NCI-H774 (cell line): Measurements from ENCODE around the gene ZNF841.
"Not testable (repeated sequence)": the region's sequence is repeated elsewhere in the genome, so short reads cannot be mapped to it uniquely, and the experiment has no call there.

Source experiments
- DNase-seq: peaks from one replicate; lab custom pipeline; 2025; lab: John Stamatoyannopoulos, UW

ZNF841 gene

DNA sequence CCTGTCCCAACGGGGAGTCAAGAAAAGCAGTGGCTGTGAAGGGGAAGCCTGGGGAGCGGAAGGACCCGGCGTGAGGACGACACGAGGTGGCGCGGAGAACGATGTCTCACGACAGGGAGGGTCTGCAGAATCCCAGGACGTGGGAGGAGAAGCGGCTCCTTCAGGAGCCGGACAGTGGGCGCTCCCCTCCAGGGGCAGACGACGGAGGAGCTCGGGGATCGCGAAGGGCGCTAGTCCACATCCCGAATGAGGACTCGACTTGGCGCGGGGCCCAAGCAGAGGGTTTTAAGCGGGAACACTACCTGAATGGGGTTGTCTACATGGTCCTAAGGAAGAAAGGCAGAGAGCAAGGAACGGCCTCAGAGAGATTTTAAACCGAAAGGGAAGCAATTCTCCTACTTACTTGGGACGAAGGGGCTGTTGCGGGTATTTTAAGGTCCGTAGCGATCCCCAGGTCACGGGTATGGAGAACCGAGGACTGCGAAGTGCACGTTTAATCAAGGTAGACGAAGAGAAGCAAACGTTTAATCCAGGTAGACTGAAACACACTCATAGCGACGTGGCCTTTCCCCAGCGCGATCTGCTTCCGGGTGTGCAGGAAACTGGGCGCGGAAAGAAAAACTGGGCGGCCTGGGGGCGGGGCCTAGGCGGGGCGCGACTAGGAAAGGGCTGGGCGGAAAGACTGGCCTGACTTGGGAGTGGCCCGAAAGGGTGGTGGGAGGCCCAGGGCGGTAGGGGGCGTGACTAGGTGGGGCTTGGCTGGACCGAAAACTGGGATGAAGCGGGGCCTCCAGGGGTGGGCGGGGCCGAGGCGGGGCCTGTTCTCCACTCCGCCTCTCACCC lies at the start of gene ZNF841:
ZNF841 (minus strand) TSS at position 594 of the 843 bp plus-strand sequence. CDS start 10,964 bp downstream, outside the sequence.
- peak; percentile 87 for DNase-seq

DNA sequence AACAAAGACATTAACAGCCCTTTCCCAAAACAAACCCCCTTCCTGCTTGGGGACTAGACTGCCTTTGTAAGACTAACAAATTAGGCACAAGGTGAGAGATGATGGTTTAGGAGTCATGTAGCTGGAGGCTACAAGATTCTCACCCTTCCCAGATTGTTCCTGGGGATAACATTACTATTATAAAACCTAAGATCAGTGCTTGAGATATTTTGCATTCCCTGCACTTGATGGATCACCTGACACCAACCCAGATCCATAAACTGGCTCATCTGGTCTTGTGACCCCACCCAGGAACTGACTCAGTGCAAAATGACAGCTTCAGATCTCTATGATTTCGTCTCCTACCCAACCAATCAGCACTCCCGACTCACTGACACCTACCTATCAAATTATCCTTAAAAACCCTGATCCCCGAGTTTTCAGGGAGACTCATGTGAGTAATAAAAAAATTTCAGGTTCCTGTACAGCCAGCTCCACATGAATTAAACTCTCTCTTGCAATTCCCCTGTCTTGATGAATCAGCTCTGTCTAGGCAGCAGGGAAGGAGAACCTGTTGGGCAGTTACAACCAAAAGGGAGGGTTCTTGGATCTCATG lies 46.5 kb upstream of the ZNF841 start:
- DNase-seq, result no peak

DNA sequence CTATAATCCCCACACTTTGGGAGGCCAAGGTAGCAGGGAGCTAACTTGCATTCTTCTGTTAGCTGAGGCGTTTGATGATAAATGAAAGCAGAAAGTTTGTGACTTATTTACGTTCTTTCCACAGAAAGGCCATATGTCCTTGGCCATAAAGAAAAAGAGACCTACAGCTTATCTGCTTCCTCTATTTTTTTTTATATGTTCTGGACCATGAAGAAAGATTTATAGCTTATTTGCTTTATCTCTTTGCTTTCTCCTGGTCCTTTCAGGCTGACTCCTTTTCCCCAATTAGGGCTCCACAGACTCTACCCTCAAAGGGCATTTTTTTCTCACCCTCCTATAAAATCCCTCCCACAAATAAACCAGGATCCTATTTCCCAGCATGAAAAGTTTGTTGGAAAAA lies 45.6 kb upstream of the ZNF841 start:
- no peak for DNase-seq

DNA sequence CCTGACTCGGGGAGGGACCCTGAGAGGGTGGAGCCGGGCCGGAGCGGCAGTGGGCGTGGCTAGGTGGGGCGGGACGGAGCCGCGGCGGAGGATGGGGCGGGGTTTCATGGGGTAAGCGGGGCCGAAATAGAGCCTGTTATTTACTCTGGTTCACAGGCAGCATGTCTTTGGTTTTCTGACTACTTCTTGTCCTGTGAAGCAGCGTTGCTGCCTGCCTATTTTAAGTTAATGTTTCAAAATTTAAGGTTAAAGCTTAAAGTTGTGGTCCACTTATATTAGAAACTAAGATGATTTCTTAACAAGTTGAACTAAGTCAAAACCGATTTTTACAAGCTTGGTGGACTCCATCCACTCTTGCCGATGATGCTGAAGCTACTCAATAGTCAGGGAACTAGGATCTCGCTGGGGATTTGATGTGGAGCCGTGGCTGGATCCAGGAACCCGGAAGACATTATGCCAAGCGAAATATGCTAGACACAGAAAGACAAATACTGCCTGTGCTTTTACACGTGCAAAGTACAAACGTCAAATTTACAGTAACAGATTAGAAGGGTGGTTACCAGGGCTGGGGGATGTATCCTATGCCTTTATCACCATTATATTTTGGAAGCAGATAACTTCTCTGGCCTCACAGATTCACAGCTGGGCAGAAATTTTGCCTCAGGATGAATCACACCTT lies 44.6 kb upstream of the ZNF841 start:
- peak; percentile 32 for DNase-seq

- DNase-seq, result peak; percentile 94
Measured at GRCh38 chr19:52139252-52140031, 43.9 kb upstream of the ZNF841 start, which contains the start of gene ZNF616. Gene ZNF616, minus strand, starts transcription at chr19:52139938. Its CDS starts 9,426 bp downstream, at chr19:52130512.

DNA sequence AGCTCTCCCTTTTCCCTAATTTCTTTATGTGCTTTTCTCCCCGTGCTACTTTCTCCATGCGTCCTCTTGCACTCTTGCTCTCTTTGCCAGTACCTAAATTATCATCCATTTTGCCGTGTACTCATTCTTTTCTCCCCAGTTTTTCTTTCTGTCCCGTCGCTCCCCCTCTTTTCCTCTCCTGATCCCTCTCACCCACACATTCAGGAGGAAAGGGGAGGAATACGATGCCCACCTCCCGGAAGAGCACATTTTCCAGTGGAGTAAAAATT lies 43.4 kb upstream of the ZNF841 start:
- DNase-seq, result no peak

- DNase-seq, result peak; percentile 13
Measured at GRCh38 chr19:52138278-52138982, 42.9 kb upstream of the ZNF841 start.

DNA sequence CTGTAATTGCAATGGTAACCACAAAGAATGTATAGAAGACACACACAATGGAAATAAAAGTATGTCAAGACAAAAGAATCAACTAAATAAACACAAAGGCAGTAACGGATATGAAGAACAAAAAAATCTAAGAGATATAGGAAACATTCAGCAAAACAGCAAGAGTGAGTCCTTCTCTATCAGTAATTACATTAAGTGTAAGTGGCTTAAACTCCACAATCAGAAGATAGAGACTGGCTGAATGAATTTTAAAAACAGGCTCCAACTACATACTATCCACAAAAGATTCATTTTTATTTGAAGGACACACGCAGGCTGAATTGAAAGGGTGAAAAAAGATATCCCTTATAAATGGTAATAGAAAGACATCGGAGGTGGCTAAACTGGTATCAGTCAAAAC lies 24.7 kb upstream of the ZNF841 start:
- no peak for DNase-seq

- no peak for DNase-seq
Measured at GRCh38 chr19:52115526-52116053, 20.0 kb upstream of the ZNF841 start.

DNA sequence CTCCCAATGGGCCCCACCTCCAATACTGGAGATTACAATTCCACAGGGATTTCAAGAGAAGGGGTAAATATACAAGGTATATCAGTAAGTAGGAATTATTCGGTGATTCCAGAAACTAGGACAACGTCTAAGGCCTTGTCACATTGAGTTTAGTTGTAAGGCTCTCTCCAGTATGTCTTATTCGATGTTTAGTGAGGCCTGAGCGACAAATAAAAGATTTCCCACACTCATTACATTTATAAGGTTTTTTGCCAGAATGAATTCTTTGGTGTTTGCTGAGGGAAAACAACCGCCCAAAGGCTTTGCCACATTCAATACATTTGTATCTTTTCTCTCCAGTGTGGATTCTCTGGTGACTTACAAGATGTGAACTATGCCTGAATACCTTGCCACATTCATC lies 19.1 kb upstream of the ZNF841 start:
- DNase-seq, result no peak

DNA sequence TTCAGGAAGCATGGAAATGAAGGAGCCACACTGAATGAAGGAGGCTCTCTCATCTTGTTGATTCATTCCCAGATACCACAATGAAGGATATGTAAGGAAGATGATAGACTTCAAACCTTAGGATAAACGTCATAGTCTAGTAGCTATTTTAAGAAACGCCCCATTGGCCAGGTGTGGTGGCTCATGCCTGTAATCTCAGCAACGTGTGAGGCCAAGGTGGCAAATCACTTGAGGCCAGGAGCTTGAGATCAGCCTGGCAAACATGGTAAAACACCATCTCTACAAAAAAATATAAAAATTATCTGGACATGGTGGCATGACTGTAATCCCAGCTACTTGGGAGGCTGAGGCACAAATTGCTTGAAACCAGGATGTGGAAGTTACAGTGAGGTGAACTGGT lies 17.1 kb upstream of the ZNF841 start:
- DNase-seq, result no peak

DNA sequence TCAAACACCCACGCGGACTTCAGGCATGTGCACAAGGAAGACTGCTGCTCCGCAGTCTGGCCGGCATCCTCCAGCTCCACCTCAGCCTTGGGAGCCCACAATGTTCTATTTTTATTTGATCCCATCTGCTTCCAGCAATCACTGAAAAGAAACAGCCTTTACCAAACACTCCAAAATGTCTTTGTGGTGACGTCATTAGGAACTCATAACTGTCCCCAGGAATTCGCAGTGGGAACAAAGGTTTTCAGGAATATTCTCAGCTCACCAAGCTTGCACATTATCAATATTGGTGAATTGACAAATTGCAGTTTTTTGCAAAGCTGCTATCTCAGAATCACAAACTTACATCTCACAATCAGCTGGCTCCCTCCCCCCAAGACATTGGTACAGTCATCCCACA lies 15.2 kb upstream of the ZNF841 start:
- DNase-seq, result no peak

DNA sequence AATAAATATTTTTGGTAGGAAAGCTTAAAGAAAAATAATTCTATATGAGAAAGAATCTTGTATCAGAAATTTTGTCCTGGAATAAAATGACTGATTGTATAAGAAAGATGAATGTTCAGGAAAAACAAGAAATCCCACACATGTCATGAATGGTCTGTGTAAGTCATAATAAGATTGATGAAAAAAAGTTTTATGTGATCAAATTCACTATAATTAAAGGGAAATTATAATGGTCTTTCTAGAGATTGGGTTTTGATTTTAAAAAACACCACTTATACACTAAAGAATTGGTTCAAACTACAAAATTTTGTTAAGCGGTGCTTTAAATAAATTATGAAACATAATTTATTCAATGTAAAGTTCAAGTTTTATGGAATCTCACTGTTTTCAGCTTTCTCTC lies 7.2 kb upstream of the ZNF841 start:
- no peak for DNase-seq

GRCh38 chr19:52101866-52102562 lies 6.4 kb upstream of the ZNF841 start:
- no peak for DNase-seq

DNA sequence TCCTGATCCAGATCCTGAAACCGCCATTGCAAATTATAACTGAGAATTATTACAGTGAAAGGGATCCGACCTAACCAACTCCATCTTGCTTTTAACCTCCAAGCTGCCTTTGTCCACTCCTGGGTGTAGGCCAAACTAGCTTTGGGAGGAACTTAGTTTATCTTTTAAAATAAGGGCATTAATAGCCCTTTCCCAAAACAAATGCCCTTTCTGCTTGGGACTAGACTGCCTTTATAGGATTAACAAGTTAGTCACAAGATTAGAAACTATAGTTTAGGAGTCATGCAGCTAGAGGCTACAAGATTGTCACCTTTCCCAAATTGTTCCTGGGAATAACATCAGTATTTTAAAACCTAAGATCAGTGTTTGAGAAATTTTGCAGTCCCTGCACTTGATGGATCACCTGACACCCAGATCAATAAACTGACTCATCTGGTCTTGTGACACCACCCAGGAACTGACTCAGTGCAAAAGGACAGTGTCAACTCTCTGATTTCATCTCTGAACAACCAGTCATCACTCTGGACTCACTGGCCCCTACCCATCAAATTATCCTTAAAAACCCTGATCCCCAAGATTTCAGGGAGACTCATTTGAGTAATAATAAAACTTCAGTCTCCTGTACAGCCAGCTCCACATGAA lies 4.1 kb upstream of the ZNF841 start:
- no peak for DNase-seq

DNA sequence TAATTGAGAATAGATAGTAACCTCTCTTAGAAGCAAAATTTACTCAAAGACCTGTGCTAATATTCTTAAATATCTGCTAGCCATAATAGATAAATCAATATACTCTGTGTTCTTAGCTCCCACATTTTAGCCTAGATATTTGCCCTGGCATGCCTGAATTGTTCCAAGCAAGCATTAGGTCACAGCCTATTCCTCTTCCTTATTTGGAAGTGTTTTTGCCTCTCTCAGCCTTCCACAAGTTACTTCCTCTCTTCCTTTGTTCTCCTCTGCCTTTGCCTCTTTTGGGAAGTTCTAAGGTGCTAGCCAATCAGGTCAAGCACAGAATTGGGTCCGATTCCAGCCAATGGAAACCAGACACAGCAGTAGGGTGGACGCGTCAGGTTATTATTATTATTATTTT lies 851 bp upstream of the ZNF841 start:
- DNase-seq, result not testable (repeated sequence)

- no peak for DNase-seq
Measured at GRCh38 chr19:52094526-52095130, 937 bp downstream of the ZNF841 start.

DNA sequence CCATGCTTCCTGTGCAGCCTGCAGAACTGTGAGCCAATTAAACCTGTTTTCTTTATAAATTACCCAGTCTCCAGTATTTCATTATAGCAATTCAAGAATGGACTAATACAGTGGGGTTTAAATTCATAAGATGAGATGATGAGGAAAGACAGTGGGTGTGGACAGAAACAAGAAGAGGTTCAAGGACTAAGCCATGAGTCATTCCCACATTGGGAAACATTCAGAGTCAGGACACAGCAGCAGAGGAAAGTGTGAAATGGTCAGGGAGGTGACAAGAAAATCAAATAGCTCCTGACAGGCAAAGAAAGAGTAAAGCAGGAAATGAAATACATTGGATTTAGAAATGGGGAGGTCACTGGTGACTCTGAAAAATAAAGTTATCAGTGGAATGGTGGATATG lies 9.1 kb downstream of the ZNF841 start:
- no peak for DNase-seq

DNA sequence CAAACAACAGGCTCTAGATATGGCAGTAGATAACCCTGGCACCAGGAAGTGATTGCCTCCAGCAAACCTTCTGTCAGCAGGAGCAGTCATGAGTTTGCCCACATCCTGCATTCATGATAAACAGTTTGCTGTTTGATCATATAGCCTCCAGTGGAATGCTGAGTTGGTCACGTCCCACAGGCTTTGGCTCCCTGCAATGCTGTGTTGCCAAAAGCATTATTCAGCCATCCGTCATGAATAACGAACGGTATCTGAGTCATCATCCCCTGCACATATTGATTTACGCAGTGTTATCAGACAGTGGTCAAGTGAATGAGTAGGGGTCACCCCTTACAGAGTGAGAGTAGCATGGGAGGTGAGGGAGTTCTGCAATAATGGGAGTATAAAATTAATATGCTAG lies 25.1 kb downstream of the ZNF841 start:
- no peak for DNase-seq

DNA sequence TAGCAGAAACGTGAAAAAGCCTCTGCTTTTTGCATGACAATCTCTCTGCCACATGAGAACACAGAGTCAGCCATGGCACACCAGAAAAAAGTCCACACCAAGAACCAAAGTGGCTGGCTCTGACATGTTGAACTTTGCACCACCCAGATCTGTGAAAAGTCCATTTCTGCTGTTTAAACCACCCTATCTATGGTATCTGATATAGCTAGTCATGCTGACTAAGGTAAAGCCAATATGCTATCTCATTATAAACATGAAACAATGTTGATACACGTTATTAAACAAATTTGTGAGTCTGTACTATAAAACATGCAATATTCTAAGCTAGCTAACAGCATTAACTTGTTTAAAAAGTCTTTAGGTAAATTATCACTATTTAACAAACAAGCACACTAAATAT lies 25.9 kb downstream of the ZNF841 start:
- no peak for DNase-seq
